ENCODE data around the gene AGFG1. TPM values are rescaled to one million over a fixed set of nuclear protein-coding genes. Genes with fewer than 3 reads are reported as not detected.

AGFG1 gene
- total RNA-seq, 1 experiment from 2014 or later: 119 TPM

DNA sequence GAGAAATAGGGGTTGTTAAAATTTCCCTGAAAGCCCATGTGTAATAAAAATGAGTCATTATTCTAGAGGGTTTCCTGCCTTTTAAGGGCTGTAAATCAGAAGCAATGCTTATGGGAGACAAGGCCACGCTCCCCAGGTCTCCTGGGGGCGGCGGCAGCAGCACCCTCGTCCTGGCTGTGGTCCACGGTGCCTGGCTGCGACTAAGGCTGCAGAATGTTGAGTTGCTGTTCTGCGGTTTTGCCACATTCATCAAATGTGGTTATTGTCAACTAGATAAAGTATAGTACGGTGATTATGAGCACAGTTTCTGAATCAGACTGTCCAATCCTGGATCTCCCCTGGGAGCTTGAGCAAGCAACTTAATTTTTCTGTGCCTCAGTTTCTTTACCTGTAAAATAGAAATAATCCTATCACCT lies 11.9 kb upstream of the AGFG1 start:
- Histone ChIP-seq H3F3A (ENCODE audit: insufficient read depth, low read depth) (peaks cover 22% of the 10 kb centered on the region), H4K20me1 (ENCODE audit: insufficient read depth) (no peaks in the 10 kb centered on the region), H3K79me2 (ENCODE audit: low read depth) (no peaks in the 10 kb centered on the region), H3K9me2 (ENCODE audit: insufficient read depth) (no peaks in the 10 kb centered on the region), H3K9me3 (ENCODE audit: insufficient read depth, low read depth) (no peaks in the 10 kb centered on the region), H3K27ac (no peak overlapping the region), H3K4me3 (no peak overlapping the region), H3K4me2 (no peak overlapping the region), H3K4me1 (replicated peaks; ENCODE audit: insufficient read depth) (peaks cover 38% of the 10 kb centered on the region), H2AFZ (no peak overlapping the region), H3K36me3 (ENCODE audit: low read depth) (no peaks in the 10 kb centered on the region), H3K27me3 (ENCODE audit: insufficient read depth, low read depth) (no peaks in the 10 kb centered on the region)
- ChIA-PET POLR2A (ENCODE audit: unreplicated experiment) (no interaction called here), CTCF (no interaction called here)
- TF ChIP-seq EZH2 (IDR thresholded peaks at IDR 0.05; ENCODE audit: low read depth): no peak
- TF ChIP-seq, protein P1, sequence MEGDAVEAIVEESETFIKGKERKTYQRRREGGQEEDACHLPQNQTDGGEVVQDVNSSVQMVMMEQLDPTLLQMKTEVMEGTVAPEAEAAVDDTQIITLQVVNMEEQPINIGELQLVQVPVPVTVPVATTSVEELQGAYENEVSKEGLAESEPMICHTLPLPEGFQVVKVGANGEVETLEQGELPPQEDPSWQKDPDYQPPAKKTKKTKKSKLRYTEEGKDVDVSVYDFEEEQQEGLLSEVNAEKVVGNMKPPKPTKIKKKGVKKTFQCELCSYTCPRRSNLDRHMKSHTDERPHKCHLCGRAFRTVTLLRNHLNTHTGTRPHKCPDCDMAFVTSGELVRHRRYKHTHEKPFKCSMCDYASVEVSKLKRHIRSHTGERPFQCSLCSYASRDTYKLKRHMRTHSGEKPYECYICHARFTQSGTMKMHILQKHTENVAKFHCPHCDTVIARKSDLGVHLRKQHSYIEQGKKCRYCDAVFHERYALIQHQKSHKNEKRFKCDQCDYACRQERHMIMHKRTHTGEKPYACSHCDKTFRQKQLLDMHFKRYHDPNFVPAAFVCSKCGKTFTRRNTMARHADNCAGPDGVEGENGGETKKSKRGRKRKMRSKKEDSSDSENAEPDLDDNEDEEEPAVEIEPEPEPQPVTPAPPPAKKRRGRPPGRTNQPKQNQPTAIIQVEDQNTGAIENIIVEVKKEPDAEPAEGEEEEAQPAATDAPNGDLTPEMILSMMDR (conservative IDR thresholded peaks at IDR 0.05): no peak
- no TSS peak for BruUV-seq (replicated peaks)
- intact Hi-C loops (cut with micrococcal nuclease; ENCODE audit: unreplicated experiment): no loop called here
- DNase-seq: peak in 1 of 2 experiments; percentile 36

DNA sequence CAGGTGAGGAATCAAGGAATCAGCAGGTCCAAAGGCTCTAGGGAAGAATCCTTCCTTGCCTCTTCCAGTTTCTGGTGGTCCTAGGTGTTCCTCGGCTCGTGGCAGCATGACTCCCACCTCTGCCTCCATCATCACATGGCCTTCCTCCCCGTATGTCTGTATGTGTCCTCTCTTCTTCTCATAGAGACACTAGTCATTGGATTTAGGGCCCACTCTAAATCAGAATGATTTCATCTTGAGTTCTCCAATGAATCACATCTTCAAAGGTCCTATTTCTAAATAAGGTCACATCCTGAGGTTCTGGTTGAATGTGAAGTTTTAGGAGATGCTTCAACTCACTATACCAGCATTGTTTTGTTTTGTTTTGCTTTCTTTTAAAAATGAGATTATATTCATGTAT lies 11.1 kb upstream of the AGFG1 start:
- CTCF ChIA-PET: no interaction called here
- no peak overlapping the region for H3K4me2 ChIP-seq

GRCh38 chr2:227461811-227462461 lies 10.0 kb upstream of the AGFG1 start:
- H3K4me2 ChIP-seq: peak overlapping the region; percentile 43
- peak overlapping the region; percentile 61 for H3K27ac ChIP-seq
- no peaks in the 10 kb centered on the region for H3K27me3 ChIP-seq (ENCODE audit: insufficient read depth, low read depth)
- peaks cover 28% of the 10 kb centered on the region for H3F3A ChIP-seq (ENCODE audit: insufficient read depth, low read depth)
- no peaks in the 10 kb centered on the region for H3K9me3 ChIP-seq (ENCODE audit: insufficient read depth, low read depth)
- intact Hi-C loops (cut with micrococcal nuclease; ENCODE audit: unreplicated experiment): no loop called here
- 0 out of 2 replicates have a peak overlapping the region, but pooled peaks have one; percentile 5 for H2AFZ ChIP-seq
- H3K79me2 ChIP-seq (ENCODE audit: low read depth): no peaks in the 10 kb centered on the region
- ChIA-PET POLR2A (ENCODE audit: unreplicated experiment) (no interaction called here), CTCF (no interaction called here)
- DNase-seq: peak in 1 of 2 experiments; percentile 4
- no TSS peak for BruUV-seq (replicated peaks)
- H3K4me1 ChIP-seq (replicated peaks; ENCODE audit: insufficient read depth): peaks cover 44% of the 10 kb centered on the region
- no peak for TF ChIP-seq EZH2 (IDR thresholded peaks at IDR 0.05; ENCODE audit: low read depth)
- TF ChIP-seq, protein P1 (conservative IDR thresholded peaks at IDR 0.05): no peak
- H4K20me1 ChIP-seq (ENCODE audit: insufficient read depth): no peaks in the 10 kb centered on the region
- H3K4me3 ChIP-seq: no peak overlapping the region
- H3K36me3 ChIP-seq (ENCODE audit: low read depth): no peaks in the 10 kb centered on the region
- no peaks in the 10 kb centered on the region for H3K9me2 ChIP-seq (ENCODE audit: insufficient read depth)

More for the DNA sequence above, 11.1 kb upstream of the AGFG1 start:
- Histone ChIP-seq H3K79me2 (ENCODE audit: low read depth) (no peaks in the 10 kb centered on the region), H3K9me3 (ENCODE audit: insufficient read depth, low read depth) (no peaks in the 10 kb centered on the region), H3F3A (ENCODE audit: insufficient read depth, low read depth) (peaks cover 22% of the 10 kb centered on the region), H3K9me2 (ENCODE audit: insufficient read depth) (no peaks in the 10 kb centered on the region), H3K4me1 (replicated peaks; ENCODE audit: insufficient read depth) (peaks cover 44% of the 10 kb centered on the region), H3K36me3 (ENCODE audit: low read depth) (no peaks in the 10 kb centered on the region), H3K27ac (no peak overlapping the region), H3K4me3 (no peak overlapping the region), H4K20me1 (ENCODE audit: insufficient read depth) (no peaks in the 10 kb centered on the region), H2AFZ (no peak overlapping the region), H3K27me3 (ENCODE audit: insufficient read depth, low read depth) (no peaks in the 10 kb centered on the region)
- no TSS peak for BruUV-seq (replicated peaks)
- TF ChIP-seq, protein P1 (conservative IDR thresholded peaks at IDR 0.05): no peak
- TF ChIP-seq EZH2 (IDR thresholded peaks at IDR 0.05; ENCODE audit: low read depth): no peak
- no peak for DNase-seq
- POLR2A ChIA-PET (ENCODE audit: unreplicated experiment): no interaction called here
- intact Hi-C loops (cut with micrococcal nuclease; ENCODE audit: unreplicated experiment): no loop called here
